ENCODE measurements around the gene PRSS22.

The PRSS22 gene

GRCh38 chr16:2879854-2880508 is 22.0 kb upstream of the PRSS22 start:
- no peak for DNase-seq

DNA sequence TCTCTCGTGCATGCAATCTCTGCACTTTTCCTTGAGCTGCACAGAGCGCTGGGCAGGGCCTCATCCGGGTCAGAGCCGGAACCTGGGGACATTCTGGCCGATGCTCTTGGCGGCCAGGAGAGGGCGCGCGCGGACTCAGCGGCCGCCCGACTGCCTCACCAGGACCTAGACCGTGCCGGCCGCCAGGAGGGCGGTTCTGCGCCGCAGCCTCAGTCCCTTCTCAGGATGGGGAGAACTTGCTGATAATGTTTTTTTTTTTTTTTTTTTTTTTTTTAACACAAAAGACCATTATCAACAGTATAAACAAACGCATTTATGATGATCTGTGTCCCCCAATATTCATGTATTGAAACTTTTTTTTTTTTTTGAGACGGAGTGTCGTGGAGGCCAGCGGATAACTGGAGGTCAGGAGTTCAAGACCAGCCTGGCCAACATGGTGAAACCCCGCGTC is 17.0 kb upstream of the PRSS22 start:
- peak; percentile 60 for DNase-seq

GRCh38 chr16:2874032-2874911 is 16.3 kb upstream of the PRSS22 start:
- DNase-seq, result no peak

GRCh38 chr16:2871926-2872325 is 14.0 kb upstream of the PRSS22 start:
- DNase-seq, result no peak

- DNase-seq, result peak; percentile 88
Measured at GRCh38 chr16:2867987-2868789, 10.2 kb upstream of the PRSS22 start.

GRCh38 chr16:2867661-2867986 is 9.7 kb upstream of the PRSS22 start:
- DNase-seq, result no peak

DNA sequence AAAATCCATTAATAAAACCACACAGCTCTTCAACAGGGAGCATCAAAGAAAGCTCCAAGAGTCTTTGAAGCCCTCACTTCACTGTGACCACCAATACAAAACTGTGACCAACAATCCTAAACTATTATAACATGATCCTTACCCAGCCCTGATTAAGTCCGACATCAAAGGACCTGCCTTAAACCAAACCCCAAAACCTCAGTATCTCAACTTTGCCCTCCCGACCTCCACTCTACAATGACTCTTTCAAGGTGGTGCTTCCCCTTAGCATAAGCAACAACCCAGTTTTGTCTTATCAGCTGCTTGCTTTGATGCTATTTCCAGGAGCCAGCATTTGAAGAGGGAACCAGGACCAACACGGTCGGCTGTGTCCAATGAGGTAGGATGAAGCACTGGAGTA is 8.5 kb upstream of the PRSS22 start:
- no peak for DNase-seq

- no peak for DNase-seq
Measured at GRCh38 chr16:2865651-2866050, 7.7 kb upstream of the PRSS22 start.

DNA sequence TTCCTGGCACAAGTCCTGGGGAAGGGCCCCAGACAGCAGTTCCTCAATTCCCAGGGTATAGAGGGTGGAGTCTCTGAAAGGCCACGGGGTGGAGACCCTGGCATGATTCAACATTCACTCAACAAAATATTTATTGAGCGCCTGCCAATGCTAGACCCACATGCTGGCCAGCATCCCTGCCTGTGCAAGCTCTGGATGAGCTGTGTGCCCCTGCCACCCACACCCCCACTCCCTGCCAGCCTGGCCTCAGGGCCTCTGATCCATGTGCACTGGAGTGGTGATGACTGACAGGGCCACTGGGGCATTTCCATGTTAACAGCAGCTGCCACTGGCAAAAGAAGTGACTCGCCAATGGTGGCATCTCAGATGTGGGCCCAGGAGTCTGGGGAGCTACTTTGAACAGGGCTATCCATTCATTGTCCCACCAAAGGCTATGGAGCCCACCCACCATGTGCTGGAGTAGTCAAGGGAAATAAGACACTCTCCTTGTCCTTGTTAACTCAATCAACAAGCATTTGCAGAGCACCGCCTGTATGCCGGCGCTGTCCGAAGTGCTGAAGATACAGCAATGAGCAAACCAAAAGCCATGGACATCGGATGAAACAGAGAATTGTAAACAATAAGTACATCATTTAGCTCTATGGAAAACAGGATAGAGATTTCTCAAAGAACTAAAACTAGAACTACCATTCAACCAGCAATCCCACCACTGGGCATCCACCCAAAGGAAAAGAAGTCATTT is 3.0 kb upstream of the PRSS22 start:
- no peak for DNase-seq

- DNase-seq, result no peak
Measured at GRCh38 chr16:2859686-2860265, 1.8 kb upstream of the PRSS22 start.

- DNase-seq, result peak; percentile 7
Measured at GRCh38 chr16:2858245-2859025, 465 bp upstream of the PRSS22 start.

- no peak for DNase-seq
Measured at GRCh38 chr16:2856686-2857450, 1.1 kb downstream of the PRSS22 start.

- DNase-seq, result peak; percentile 5
Measured at GRCh38 chr16:2856061-2856670, 1.8 kb downstream of the PRSS22 start.

DNA sequence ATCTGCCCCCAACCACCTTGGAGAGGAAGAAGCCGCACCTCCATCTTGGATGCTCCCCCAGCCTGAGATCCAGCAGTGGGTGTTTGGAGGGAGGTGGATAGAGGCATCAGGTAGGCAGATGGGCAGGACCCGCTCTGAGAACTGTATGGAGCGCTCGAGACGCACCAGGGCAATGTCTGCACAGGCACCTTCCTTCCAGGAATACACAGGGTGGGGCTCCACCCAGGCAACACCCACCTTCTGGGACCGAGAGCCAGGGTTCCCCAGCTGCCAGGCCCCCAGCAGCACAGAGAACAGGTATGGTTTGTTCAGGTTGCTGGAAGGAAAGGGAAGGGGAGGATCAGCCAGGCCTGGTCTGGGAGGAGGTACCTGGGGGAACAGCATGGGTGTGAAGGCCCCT is 2.4 kb downstream of the PRSS22 start:
- no peak for DNase-seq

- no peak for DNase-seq
Measured at GRCh38 chr16:2854700-2855309, 3.2 kb downstream of the PRSS22 start.

DNA sequence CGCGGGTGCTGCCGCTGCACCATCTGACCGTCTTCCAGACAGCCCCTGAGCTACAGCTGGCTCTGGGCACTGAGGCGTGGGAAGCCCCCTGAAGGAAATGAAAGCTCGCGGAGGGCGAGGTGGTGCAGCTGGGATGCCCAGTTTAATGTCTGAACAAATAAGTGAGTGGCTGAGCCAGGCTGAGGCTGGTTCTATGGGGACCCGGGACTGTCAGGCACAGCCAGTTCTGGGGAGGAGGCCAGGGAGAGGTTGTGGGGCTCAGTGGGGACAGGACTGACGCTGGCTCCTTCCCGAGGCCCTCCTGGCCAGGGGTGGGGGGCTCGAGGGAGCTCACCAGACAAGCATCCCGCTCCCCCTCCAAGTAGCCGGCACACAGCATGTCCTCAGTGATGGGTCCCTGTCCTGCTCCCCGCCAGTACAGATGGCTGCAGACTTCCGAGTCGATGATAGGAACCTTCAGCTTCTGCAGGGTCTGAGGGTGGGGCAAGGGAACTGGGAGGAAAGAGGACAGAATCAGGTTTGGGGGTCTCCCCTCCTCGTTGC is 4.4 kb downstream of the PRSS22 start:
- no peak for DNase-seq

- DNase-seq, result no peak
Measured at GRCh38 chr16:2852731-2853507, 5.1 kb downstream of the PRSS22 start.

DNA sequence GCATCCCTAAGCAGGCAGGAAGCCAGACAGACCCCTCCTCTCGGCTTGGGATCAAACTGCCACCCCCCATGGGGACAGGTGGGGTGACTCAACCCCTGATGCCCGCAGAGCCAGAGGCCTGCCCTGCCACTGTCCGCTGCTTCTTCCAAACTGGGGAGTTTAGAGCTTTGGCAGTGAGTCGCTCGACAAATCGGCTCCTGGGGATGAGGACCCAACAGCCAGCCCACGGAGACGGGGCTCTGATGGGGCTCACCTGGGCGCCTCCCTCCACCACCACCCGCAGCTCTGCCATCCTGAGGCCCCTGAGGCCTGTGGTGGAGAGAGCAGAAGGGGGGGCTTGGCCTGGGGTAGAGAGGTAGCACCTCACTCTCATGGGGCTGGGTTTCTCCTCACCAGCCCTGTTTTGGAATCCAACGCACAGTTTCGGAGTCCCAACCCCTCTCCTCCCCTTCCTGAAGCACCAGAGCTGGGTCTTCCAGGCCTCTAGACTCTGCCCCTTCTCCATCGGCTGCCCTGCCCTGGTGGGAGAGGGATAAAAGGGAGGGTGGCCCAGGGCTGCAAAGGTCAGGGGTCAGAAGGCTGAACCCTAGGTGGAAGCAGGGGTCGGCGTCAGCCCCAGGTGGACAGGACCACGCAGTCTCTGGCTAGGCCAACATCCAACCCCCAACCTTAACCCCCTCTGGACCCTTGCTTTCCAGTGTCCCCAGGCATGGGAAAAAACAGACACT is 5.8 kb downstream of the PRSS22 start:
- DNase-seq, result no peak
